Mesangial cell (primary cell): ENCODE measurements around the gene HSFX1. TPM values are rescaled to one million over a fixed set of nuclear protein-coding genes. Genes with fewer than 3 reads are reported as not detected.

Source experiments
- total RNA-seq: library from RNA; depleted of rRNA; stranded (reverse); fragments of >200 nt; gene quantifications from 2 replicates; pipeline ENCODE4 v1.2.3, GENCODE V29; 2015

Gene HSFX1, protein sequence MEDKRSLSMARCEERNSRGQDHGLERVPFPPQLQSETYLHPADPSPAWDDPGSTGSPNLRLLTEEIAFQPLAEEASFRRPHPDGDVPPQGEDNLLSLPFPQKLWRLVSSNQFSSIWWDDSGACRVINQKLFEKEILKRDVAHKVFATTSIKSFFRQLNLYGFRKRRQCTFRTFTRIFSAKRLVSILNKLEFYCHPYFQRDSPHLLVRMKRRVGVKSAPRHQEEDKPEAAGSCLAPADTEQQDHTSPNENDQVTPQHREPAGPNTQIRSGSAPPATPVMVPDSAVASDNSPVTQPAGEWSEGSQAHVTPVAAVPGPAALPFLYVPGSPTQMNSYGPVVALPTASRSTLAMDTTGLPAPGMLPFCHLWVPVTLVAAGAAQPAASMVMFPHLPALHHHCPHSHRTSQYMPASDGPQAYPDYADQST
- 0.13 and 0.81 TPM in 2 replicates for total RNA-seq

DNA sequence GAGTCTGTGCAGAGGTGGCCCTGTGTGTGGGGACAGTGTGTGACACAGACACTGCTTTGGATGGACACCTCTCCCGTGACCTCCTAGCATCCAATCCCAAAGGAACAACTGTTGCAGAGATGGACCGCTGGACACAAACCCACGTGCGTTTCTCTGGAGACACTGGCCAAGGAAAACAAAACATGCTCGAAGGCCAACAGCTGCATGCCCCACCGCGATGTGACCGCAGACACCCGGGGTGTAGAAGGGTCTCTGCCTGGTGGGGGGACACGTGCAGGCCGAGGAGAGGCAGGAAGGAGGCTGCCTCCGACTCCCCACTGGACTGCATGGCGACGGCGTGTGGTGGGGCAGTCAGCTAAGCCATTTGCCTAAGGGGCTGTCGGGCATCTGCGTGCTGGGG lies at the start of gene HSFX1:
Gene HSFX1, plus strand, starts transcription at position 301 of the 400 bp plus-strand sequence. CDS start 614 bp downstream, outside the sequence.

DNA sequence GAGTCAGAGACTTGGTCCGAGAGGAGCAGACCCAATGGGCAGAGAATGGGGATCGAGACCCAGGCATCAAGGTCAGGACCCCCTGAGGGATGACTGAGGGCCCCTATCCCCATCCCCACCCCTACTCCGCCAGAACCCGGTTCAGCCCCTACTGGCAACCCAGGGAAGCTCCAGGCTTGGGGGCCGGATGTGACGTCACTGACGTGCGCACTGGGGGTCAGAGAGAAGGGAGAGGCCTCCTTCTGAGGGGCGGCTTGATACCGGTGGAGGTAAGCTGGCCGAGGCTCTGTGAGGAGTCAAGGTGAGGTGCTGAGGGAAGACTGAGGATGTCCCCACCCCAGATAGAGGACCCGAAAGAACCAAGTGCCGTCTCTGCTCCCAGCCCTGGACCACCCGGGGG lies 7.9 kb downstream of the HSFX1 start, which contains the start of gene MAGEA9:
Gene MAGEA9, plus strand, starts transcription at position 204 of the 400 bp plus-strand sequence. CDS start 4,281 bp downstream, outside the sequence.

Other genes with a start within 250 kb of the HSFX1 start
- 6.4 and 8.2 TPM in 2 replicates for gene EOLA1, start 233.1 kb upstream of the HSFX1 start, total RNA-seq
- gene HSFX3, start 224.1 kb upstream of the HSFX1 start, total RNA-seq: not detected in 2 replicates
- gene MAGEA9B, start 186.6 kb upstream of the HSFX1 start, total RNA-seq: not detected in 2 replicates
- gene HSFX2, start 178.8 kb upstream of the HSFX1 start, total RNA-seq: 0.25 TPM in 1 of 2 replicates, not detected in the other
- gene TMEM185A, start 142.3 kb upstream of the HSFX1 start, total RNA-seq: 9.1 and 14.6 TPM in 2 replicates
- not detected in 2 replicates for gene MAGEA11, start 62.0 kb upstream of the HSFX1 start, total RNA-seq
- gene MAGEA9, start 7.9 kb downstream of the HSFX1 start, total RNA-seq: not detected in 2 replicates
- not detected in 2 replicates for gene MAGEA8, start 107.1 kb downstream of the HSFX1 start, total RNA-seq
- gene HSFX4, start 155.5 kb downstream of the HSFX1 start, total RNA-seq: not detected in 2 replicates
- 24.3 and 28.4 TPM in 2 replicates for gene EOLA2, start 164.4 kb downstream of the HSFX1 start, total RNA-seq